M059J (cell line): ENCODE data around the gene MREG. TPM values are rescaled to one million over a fixed set of nuclear protein-coding genes. Genes with fewer than 3 reads are reported as not detected.

Source experiments
- DNase-seq: peaks from one replicate; pipeline ENCODE4 v3.0.0-alpha.2; 2012; ENCODE audit warnings: low read depth
- total RNA-seq: library from RNA; depleted of rRNA; stranded (reverse); fragments of >200 nt; shearing (Covaris generic); gene quantifications from 2 replicates; pipeline ENCODE4 v1.2.3, GENCODE V29; 2014; rRNA removed

Gene MREG
- total RNA-seq = 3.6 and 4.0 TPM in 2 replicates

DNA sequence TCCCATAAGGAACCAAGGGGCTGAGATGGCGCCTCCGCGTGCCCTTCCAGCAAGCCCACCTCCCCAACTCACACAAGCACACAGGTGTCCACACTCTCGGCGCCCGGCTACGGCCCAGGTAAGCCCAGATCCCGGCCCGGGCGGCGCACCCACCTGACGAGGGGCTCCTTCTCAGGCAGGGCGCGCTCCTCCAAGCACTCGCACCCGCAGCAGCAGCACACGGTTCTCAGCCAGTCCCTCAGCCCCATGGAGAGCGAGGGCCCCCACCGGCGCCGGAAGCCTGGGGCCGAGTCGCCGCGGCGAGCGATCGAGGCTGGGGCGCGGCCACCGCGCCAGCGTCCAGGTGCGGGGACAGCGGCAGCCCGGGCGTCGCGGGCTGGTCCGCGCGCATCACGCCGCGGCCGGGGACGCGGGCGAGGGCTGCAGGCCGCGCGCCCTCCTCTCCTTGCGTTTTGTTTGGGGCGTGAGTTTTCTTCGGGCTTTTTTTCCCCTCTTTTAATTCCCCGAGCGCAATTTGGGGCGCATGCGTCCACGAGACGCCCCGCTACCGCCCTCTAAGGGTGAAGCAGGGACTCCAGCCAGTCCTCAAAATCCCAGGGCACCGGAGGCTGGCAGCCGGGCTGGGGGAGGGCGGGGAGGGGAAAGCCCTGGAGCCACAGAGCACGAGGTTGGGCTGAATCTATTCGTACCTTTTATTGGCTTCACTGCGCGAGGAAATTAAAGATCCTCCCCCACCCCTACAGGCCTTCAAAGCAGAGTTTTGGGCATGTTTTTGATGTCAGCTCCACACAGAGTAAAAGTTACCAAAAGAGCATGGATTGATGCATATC lies at the start of gene MREG:
MREG (minus strand) TSS at position 472 of the 830 bp plus-strand sequence; CDS start at position 248, 224 bp downstream.
- peak; percentile 76 for DNase-seq

- no peak for DNase-seq
Measured at GRCh38 chr2:216059233-216059834, 46.0 kb upstream of the MREG start.

DNA sequence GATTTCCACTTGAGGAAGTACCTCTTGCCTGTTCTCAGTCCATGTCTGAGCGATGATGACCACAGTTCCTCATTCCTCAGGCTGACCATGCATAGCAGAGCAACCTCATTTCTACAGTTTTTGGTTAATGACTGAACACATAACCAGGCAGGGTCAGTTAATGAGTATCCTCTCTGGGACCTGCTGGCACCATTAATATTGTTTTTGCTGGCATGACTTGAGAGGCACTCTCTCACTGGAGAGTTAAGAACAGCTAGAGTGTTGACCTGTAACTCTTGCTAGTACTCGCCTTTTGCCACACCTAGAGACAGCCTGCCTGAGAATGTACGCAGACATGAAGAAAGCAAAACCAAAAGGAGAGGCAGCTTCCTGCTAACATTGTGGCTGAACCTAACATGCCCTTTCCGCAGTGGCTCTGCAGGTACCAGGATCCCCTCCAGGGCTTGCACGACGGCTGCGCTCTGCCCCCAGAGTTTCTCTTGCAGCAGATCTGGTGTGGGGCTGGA lies 44.4 kb upstream of the MREG start:
- DNase-seq = peak; percentile 87

DNA sequence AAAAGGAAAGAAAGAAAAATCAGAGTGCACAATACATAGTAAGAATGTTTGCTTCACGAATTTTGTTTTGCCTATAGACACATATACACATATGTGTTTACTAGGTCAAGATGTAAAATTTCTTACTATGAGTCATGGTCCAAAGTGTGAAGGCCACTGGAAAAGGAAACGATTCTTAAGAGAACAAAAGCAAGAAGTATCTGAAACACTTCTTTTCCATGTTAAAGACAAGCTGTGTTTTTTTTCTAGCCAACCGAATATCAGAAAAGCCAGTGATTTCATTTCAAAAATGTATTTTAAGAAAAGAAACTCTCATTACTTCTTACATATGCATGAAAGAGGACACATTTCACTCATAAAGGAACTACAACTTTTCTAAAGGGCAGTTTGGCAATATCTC lies 43.4 kb upstream of the MREG start:
- DNase-seq = no peak

- no peak for DNase-seq
Measured at GRCh38 chr2:216055680-216056079, 42.3 kb upstream of the MREG start.

- no peak for DNase-seq
Measured at GRCh38 chr2:216052420-216052819, 39.1 kb upstream of the MREG start.

- no peak for DNase-seq
Measured at GRCh38 chr2:216051350-216051749, 38.0 kb upstream of the MREG start.

DNA sequence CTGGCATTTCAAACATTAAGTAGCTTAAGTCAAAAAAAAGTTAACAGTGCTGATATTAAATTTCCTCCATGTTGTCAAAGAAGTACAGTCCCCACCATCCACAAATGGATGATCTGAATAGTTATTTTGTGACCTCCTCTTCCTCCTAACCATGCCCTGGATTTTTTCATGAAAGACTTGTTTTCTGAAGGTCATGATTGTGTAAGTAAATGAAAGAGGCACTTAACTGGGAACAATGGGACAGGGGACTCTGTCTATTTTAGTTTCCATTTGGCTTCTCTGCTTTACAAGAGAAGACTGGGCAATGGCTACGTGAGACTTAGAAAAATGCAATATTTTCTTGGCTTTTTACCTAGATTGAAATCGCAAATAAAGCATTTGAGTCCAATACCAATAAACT lies 36.1 kb upstream of the MREG start:
- no peak for DNase-seq

- no peak for DNase-seq
Measured at GRCh38 chr2:216047397-216047796, 34.0 kb upstream of the MREG start.

DNA sequence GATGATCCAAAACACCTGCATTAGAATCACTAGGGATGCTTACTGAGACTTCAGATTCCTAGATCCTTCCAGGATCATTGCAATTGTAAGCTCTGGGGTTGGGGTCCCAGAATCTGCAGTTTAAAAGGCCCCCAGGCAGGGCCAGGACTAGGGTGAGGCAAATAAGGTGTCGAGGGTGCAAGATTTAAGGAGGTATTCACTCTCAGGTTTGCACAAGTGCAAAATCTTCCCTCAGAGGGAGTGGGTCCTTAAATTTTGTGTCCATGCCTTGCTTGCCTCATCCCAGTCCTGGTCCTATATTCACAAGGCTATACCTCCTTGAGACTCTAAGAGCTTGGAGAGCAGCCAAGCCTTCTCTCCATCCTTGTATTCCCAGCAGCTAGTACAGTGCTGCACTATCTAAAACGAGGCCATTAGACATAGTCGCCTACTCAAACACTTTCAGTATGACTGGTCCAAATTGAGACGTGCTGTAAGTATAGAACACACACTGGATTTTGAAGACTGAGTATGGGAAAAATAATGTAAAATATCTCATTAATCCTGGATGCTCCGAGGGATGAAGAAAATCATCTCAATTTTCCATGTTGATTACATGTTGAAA lies 31.6 kb upstream of the MREG start:
- DNase-seq = no peak

DNA sequence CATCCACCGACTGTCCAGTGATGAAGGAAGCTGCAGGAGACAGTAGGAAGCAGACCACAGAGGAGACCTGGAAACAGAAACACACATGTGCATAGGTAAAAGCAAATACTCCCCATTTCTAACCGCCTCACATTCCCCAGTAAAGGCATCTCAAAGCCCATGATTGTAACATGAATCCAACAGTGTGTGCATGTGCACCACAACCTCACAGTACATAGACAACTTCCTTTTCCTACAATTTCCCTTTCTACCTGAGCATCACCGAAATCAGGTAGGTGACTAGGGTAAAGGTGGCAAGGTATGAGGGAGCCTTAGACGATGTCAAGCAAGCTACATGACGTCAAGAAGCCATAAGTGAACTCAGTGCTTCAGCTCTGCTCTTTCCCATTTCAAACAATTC lies 30.6 kb upstream of the MREG start:
- no peak for DNase-seq

- no peak for DNase-seq
Measured at GRCh38 chr2:216041438-216041837, 28.1 kb upstream of the MREG start.

- DNase-seq = no peak
Measured at GRCh38 chr2:216039918-216040317, 26.6 kb upstream of the MREG start.

- peak; percentile 52 for DNase-seq
Measured at GRCh38 chr2:216034065-216034464, 20.7 kb upstream of the MREG start.

DNA sequence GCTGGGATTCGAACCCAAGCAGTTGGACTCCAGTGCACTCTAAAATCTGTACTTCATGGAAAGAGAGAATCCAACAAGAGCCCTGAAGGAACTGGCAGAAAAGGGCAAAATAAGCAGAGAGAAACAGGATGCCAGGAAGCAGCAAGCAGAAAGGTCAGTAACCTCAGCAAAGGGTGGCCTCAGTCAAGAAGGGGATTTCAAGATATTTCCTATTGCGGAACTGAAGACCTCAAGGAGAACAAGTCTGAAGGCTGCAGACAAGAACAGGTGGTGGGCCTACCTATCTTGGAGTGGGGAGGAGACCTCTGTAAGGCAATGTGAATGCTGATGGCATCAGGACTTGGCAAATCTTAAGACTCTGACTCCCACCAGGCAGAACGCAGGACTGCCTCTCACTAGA lies 20.1 kb upstream of the MREG start:
- no peak for DNase-seq

DNA sequence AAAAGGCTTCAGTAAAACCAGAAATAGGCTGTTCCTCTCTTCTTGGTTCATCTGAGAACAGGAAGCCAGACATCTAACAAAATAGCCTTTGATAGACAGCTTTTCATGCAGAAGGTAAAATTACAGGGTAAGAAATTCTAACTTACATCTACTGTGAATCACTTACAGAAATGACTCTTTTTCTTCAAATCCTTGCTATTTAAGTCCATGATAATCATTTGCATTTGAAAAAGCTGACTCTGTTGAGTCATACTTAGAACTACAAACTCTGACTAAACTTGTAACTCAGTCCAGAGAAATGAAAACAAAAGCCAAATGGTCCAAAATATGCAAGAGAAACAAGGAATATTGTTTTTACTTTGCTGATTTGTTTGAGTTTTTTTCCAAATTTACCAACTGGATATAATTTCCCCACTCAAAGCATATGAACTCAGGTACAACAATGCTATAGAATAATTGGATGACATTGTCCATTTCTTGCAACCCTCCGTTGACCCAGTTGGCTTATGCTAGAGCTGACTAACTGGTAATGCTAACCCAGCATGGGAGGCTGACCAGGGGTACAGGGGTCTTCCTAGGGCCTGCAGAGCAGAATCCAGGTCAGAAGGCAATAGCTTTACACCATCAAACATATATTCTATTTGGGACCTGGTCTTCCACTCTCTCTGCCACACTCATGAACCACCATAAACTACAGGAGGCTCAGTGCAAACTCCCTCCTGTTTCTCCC lies 18.8 kb upstream of the MREG start:
- peak; percentile 70 for DNase-seq

DNA sequence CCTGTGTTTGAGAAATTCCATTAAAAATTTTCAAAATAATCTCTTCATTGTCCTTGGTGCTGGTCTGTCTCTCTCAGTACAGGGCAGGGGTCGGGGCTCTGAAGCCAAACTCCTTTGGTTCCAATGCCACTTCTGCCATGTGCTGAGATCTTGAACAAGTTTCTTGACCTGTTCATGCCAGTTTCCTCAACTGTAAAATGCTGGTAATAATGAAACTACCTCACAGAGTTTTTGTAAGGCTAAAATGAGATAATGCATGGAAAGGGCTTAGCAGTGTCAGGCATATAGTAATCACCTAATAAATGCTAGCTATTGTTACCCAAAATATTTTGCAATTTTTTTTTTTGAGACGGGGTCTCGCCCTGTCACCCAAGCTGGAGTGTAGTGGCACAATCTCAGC lies 16.9 kb upstream of the MREG start:
- no peak for DNase-seq

- peak; percentile 48 for DNase-seq
Measured at GRCh38 chr2:216029416-216030129, 16.2 kb upstream of the MREG start.

- no peak for DNase-seq
Measured at GRCh38 chr2:216024779-216025336, 11.5 kb upstream of the MREG start.

GRCh38 chr2:216023055-216023648 lies 9.8 kb upstream of the MREG start:
- peak; percentile 60 for DNase-seq
